ENCODE measurements around the gene CCDC12. TPM values are rescaled to one million over a fixed set of nuclear protein-coding genes. Genes with fewer than 3 reads are reported as not detected.

Gene CCDC12
- total RNA-seq, 1 donor from 2014 or later = 50.5 TPM

- TF ChIP-seq, protein P1, sequence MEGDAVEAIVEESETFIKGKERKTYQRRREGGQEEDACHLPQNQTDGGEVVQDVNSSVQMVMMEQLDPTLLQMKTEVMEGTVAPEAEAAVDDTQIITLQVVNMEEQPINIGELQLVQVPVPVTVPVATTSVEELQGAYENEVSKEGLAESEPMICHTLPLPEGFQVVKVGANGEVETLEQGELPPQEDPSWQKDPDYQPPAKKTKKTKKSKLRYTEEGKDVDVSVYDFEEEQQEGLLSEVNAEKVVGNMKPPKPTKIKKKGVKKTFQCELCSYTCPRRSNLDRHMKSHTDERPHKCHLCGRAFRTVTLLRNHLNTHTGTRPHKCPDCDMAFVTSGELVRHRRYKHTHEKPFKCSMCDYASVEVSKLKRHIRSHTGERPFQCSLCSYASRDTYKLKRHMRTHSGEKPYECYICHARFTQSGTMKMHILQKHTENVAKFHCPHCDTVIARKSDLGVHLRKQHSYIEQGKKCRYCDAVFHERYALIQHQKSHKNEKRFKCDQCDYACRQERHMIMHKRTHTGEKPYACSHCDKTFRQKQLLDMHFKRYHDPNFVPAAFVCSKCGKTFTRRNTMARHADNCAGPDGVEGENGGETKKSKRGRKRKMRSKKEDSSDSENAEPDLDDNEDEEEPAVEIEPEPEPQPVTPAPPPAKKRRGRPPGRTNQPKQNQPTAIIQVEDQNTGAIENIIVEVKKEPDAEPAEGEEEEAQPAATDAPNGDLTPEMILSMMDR (IDR thresholded peaks at IDR 0.05; ENCODE audit: unreplicated experiment) = no peak
- H3K27ac Mint-ChIP-seq = no peak overlapping the region
- no peaks in the 10 kb centered on the region for H3K9me3 Mint-ChIP-seq
- H3K4me1 Mint-ChIP-seq = peaks cover 2% of the 10 kb centered on the region
- no peak for DNase-seq (ENCODE audit: low spot score in 2 of 2, unreplicated experiment in 2 of 2)
- H3K27me3 Mint-ChIP-seq (ENCODE audit: low read depth) = no peaks in the 10 kb centered on the region
- peaks cover 15% of the 10 kb centered on the region for H3K36me3 Mint-ChIP-seq
- H3K4me3 Mint-ChIP-seq = no peak overlapping the region
These were observed 27.2 kb upstream of the CCDC12 start for GRCh38 chr3:47003461-47004368.

DNA sequence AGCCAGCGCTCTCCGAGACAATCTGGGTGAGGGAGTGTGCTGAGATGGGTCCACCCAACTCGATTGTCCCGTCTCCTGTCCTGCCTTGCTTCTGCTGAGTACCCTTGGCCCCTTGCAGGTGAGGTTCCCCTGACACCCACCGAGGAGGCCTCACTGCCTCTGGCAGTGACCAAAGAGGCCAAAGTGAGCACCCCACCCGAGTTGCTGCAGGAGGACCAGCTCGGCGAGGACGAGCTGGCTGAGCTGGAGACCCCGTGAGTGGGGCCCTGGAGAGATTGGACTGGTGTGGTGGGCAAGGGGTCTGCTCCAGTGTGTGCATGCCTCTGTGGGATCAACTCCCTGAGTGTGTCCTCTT, 26.5 kb upstream of the CCDC12 start:
- no peak for DNase-seq (ENCODE audit: low spot score in 2 of 2, unreplicated experiment in 2 of 2)
- H3K4me3 Mint-ChIP-seq = no peak overlapping the region
- H3K9me3 Mint-ChIP-seq = no peaks in the 10 kb centered on the region
- no peaks in the 10 kb centered on the region for H3K27me3 Mint-ChIP-seq (ENCODE audit: low read depth)
- peaks cover 1% of the 10 kb centered on the region for H3K4me1 Mint-ChIP-seq
- TF ChIP-seq, protein P1 (IDR thresholded peaks at IDR 0.05; ENCODE audit: unreplicated experiment) = no peak
- no peak overlapping the region for H3K27ac Mint-ChIP-seq
- peaks cover 15% of the 10 kb centered on the region for H3K36me3 Mint-ChIP-seq

DNA sequence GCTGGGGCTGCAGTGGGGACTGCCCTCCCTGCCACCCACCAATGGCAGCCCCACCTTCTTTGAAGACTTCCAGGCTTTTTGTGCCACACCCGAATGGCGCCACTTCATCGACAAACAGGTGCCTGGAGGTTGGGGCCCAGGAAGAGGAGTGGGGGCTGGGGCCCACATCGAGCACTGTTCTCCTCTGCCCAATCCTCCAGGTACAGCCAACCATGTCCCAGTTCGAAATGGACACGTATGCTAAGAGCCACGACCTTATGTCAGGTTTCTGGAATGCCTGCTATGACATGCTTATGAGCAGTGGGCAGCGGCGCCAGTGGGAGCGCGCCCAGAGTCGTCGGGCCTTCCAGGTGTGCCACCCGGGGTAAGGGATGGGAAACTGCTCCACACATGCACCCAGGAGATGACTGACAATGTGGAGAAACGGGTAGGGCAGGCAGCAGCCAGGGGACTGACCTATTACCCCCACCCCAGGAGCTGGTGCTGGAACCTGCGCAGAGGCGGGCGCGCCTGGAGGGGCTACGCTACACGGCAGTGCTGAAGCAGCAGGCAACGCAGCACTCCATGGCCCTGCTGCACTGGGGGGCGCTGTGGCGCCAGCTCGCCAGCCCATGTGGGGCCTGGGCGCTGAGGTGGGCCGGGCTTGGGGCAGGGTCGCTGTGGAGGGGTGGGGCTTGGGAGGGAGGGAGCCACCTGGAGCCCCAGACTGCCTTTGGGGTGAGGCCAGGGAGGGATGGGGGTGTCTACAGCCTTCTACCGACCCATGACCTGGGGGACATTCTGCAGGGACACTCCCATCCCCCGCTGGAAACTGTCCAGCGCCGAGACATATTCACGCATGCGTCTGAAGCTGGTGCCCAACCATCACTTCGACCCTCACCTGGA, 25.9 kb upstream of the CCDC12 start:
- H3K36me3 Mint-ChIP-seq = peaks cover 15% of the 10 kb centered on the region
- DNase-seq (ENCODE audit: low spot score in 2 of 2, unreplicated experiment in 2 of 2) = no peak
- TF ChIP-seq, protein P1 (IDR thresholded peaks at IDR 0.05; ENCODE audit: unreplicated experiment) = no peak
- H3K4me1 Mint-ChIP-seq = peaks cover 1% of the 10 kb centered on the region
- no peaks in the 10 kb centered on the region for H3K9me3 Mint-ChIP-seq
- H3K27ac Mint-ChIP-seq = no peak overlapping the region
- no peak overlapping the region for H3K4me3 Mint-ChIP-seq
- no peaks in the 10 kb centered on the region for H3K27me3 Mint-ChIP-seq (ENCODE audit: low read depth)

DNA sequence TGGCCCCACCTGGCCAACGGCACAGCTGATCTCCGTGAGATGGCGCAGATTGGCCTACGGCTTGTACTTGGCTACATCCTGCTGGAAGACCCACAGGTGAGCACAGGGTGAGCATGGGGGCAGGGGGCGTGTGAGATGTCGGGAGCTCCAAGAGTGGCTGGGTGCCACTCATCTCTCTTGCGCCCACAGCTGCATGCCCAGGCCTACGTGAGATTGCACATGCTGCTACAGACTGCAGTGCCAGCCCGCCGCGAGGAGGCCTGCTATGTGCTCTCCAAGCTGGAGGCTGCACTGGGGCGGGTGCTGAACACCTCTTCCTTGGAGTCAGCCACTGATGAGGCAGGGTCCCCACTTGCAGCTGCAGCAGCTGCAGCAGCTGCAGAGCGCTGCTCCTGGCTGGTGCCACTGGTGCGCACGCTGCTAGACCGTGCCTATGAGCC, 25.2 kb upstream of the CCDC12 start:
- Mint-ChIP-seq H3K27me3 (ENCODE audit: low read depth) (no peaks in the 10 kb centered on the region), H3K4me1 (peaks cover 6% of the 10 kb centered on the region), H3K9me3 (no peaks in the 10 kb centered on the region), H3K4me3 (no peak overlapping the region), H3K27ac (no peak overlapping the region), H3K36me3 (peaks cover 14% of the 10 kb centered on the region)
- no peak for DNase-seq (ENCODE audit: low spot score in 2 of 2, unreplicated experiment in 2 of 2)
- TF ChIP-seq, protein P1 (IDR thresholded peaks at IDR 0.05; ENCODE audit: unreplicated experiment) = no peak

- DNase-seq (ENCODE audit: low spot score in 2 of 2, unreplicated experiment in 2 of 2) = no peak
- no peak overlapping the region for H3K4me3 Mint-ChIP-seq
- H3K27ac Mint-ChIP-seq = no peak overlapping the region
- H3K27me3 Mint-ChIP-seq (ENCODE audit: low read depth) = no peaks in the 10 kb centered on the region
- peaks cover 9% of the 10 kb centered on the region for H3K36me3 Mint-ChIP-seq
- TF ChIP-seq, protein P1 (IDR thresholded peaks at IDR 0.05; ENCODE audit: unreplicated experiment) = no peak
- peaks cover 10% of the 10 kb centered on the region for H3K4me1 Mint-ChIP-seq
- no peaks in the 10 kb centered on the region for H3K9me3 Mint-ChIP-seq
These were observed 24.6 kb upstream of the CCDC12 start for GRCh38 chr3:47000922-47001730.
